ENCODE measurements around the gene SPATA7. TPM values are rescaled to one million over a fixed set of nuclear protein-coding genes. Genes with fewer than 3 reads are reported as not detected.

The SPATA7 gene
- total and polyA plus RNA-seq, 2 experiments from 2014 or later, result 9.8 to 27.9 TPM

- Histone ChIP-seq H3K4me2 (no peak overlapping the region), H3K27ac (peak overlapping the region; percentile 48), H2AFZ (no peak overlapping the region), H3K9me3 (ENCODE audit: low read depth) (no peaks in the 10 kb centered on the region), H3K4me3 (no peak overlapping the region), H3K27me3 (no peaks in the 10 kb centered on the region), H3K79me2 (peaks cover 3% of the 10 kb centered on the region), H3K36me3 (replicated peaks; ENCODE audit: insufficient read depth, low read depth) (no peaks in the 10 kb centered on the region), H3K9me2 (replicated peaks; ENCODE audit: insufficient read depth) (no peaks in the 10 kb centered on the region), H4K20me1 (ENCODE audit: insufficient read depth, poor library complexity, severe bottlenecking) (no peaks in the 10 kb centered on the region), H3K4me1 (ENCODE audit: insufficient read depth) (no peaks in the 10 kb centered on the region)
- 76% methylated on average over 1 of the region's 1 CpG for WGBS (ENCODE audit: low lambda C conversion rate, missing lambda C conversion rate)
- no peak for DNase-seq (ENCODE audit: low spot score)
- no peak for TF ChIP-seq EZH2phosphoT487 (IDR thresholded peaks at IDR 0.05; ENCODE audit: low read depth, severe bottlenecking, unreplicated experiment)
- TF ChIP-seq EZH2 (IDR thresholded peaks at IDR 0.05; ENCODE audit: borderline replicate concordance), result no peak
- no peak for TF ChIP-seq CTCF (IDR thresholded peaks at IDR 0.05; ENCODE audit: poor library complexity)
Observed at GRCh38 chr14:88468406-88468805, 82.9 kb downstream of the SPATA7 start.

GRCh38 chr14:88470542-88471440, 85.3 kb downstream of the SPATA7 start:
- Histone ChIP-seq H3K36me3 (replicated peaks; ENCODE audit: insufficient read depth, low read depth) (no peaks in the 10 kb centered on the region), H3K4me2 (no peak overlapping the region), H3K9me2 (replicated peaks; ENCODE audit: insufficient read depth) (no peaks in the 10 kb centered on the region), H3K27ac (no peak overlapping the region), H3K4me3 (no peak overlapping the region), H4K20me1 (ENCODE audit: insufficient read depth, poor library complexity, severe bottlenecking) (no peaks in the 10 kb centered on the region), H2AFZ (no peak overlapping the region), H3K79me2 (peaks cover 10% of the 10 kb centered on the region), H3K27me3 (no peaks in the 10 kb centered on the region), H3K9me3 (ENCODE audit: low read depth) (no peaks in the 10 kb centered on the region), H3K4me1 (ENCODE audit: insufficient read depth) (peaks cover 8% of the 10 kb centered on the region)
- TF ChIP-seq EZH2phosphoT487 (IDR thresholded peaks at IDR 0.05; ENCODE audit: low read depth, severe bottlenecking, unreplicated experiment), result no peak
- TF ChIP-seq CTCF (IDR thresholded peaks at IDR 0.05; ENCODE audit: poor library complexity), result no peak
- no peak for TF ChIP-seq EZH2 (IDR thresholded peaks at IDR 0.05; ENCODE audit: borderline replicate concordance)
- 97% methylated on average over 7 of the region's 7 CpGs for WGBS (ENCODE audit: low lambda C conversion rate, missing lambda C conversion rate)
- no peak for DNase-seq (ENCODE audit: low spot score)

GRCh38 chr14:88473791-88474190, 88.3 kb downstream of the SPATA7 start:
- Histone ChIP-seq H3K4me3 (no peak overlapping the region), H3K27me3 (no peaks in the 10 kb centered on the region), H3K27ac (peak overlapping the region; percentile 93), H3K4me1 (ENCODE audit: insufficient read depth) (peaks cover 16% of the 10 kb centered on the region), H3K9me2 (replicated peaks; ENCODE audit: insufficient read depth) (no peaks in the 10 kb centered on the region), H4K20me1 (ENCODE audit: insufficient read depth, poor library complexity, severe bottlenecking) (no peaks in the 10 kb centered on the region), H3K36me3 (replicated peaks; ENCODE audit: insufficient read depth, low read depth) (no peaks in the 10 kb centered on the region), H2AFZ (no peak overlapping the region), H3K9me3 (ENCODE audit: low read depth) (no peaks in the 10 kb centered on the region), H3K4me2 (peak overlapping the region; percentile 59), H3K79me2 (peaks cover 12% of the 10 kb centered on the region)
- WGBS (ENCODE audit: low lambda C conversion rate, missing lambda C conversion rate), result 20% methylated on average over 1 of the region's 1 CpG
- peak; percentile 65 for DNase-seq (ENCODE audit: low spot score)
- TF ChIP-seq CTCF (IDR thresholded peaks at IDR 0.05; ENCODE audit: poor library complexity) (no peak), EZH2 (IDR thresholded peaks at IDR 0.05; ENCODE audit: borderline replicate concordance) (no peak), EZH2phosphoT487 (IDR thresholded peaks at IDR 0.05; ENCODE audit: low read depth, severe bottlenecking, unreplicated experiment) (no peak)
